ENCODE measurements around the gene HAVCR1. TPM values are rescaled to one million over a fixed set of nuclear protein-coding genes. Genes with fewer than 3 reads are reported as not detected.

HAVCR1 gene
- total RNA-seq, 3 donors from 2014 or later (not counting 1 experiment from before 2014, with no cell fraction given), result 7.2 to 14.6 (median 10.9) TPM

GRCh38 chr5:157066080-157066479 is 7.2 kb upstream of the HAVCR1 start:
- Mint-ChIP-seq H3K4me1 (peaks cover 8 to 14% of the 10 kb centered on the region in 2 donors), H3K9me3 (no peaks in the 10 kb centered on the region), H3K27ac (no peak overlapping the region), H3K36me3 (no peaks in the 10 kb centered on the region), H3K4me3 (no peak overlapping the region), H3K27me3 (ENCODE audit: low read depth in 2 of 2) (no peaks in the 10 kb centered on the region)
- Histone ChIP-seq H3K9me3 (ENCODE audit: control insufficient read depth, insufficient read depth, low read length) (no peaks in the 10 kb centered on the region), H3K4me1 (ENCODE audit: control insufficient read depth, insufficient read depth, low read length) (no peaks in the 10 kb centered on the region), H3K27ac (ENCODE audit: low read length) (no peak overlapping the region), H3K36me3 (ENCODE audit: control insufficient read depth, insufficient read depth, low read length) (no peaks in the 10 kb centered on the region), H3K4me3 (ENCODE audit: low read length) (no peak overlapping the region), H3K27me3 (ENCODE audit: control insufficient read depth, insufficient read depth, low read length) (no peaks in the 10 kb centered on the region)
- WGBS (ENCODE audit: insufficient coverage), result 97% methylated on average over 2 of the region's 2 CpGs
- DNase-seq (no peak), ATAC-seq (no peak)
- TF ChIP-seq, protein P1, sequence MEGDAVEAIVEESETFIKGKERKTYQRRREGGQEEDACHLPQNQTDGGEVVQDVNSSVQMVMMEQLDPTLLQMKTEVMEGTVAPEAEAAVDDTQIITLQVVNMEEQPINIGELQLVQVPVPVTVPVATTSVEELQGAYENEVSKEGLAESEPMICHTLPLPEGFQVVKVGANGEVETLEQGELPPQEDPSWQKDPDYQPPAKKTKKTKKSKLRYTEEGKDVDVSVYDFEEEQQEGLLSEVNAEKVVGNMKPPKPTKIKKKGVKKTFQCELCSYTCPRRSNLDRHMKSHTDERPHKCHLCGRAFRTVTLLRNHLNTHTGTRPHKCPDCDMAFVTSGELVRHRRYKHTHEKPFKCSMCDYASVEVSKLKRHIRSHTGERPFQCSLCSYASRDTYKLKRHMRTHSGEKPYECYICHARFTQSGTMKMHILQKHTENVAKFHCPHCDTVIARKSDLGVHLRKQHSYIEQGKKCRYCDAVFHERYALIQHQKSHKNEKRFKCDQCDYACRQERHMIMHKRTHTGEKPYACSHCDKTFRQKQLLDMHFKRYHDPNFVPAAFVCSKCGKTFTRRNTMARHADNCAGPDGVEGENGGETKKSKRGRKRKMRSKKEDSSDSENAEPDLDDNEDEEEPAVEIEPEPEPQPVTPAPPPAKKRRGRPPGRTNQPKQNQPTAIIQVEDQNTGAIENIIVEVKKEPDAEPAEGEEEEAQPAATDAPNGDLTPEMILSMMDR (IDR thresholded peaks at IDR 0.05), result no peak
- intact Hi-C loops (cut with micrococcal nuclease), result no loop called here

DNA sequence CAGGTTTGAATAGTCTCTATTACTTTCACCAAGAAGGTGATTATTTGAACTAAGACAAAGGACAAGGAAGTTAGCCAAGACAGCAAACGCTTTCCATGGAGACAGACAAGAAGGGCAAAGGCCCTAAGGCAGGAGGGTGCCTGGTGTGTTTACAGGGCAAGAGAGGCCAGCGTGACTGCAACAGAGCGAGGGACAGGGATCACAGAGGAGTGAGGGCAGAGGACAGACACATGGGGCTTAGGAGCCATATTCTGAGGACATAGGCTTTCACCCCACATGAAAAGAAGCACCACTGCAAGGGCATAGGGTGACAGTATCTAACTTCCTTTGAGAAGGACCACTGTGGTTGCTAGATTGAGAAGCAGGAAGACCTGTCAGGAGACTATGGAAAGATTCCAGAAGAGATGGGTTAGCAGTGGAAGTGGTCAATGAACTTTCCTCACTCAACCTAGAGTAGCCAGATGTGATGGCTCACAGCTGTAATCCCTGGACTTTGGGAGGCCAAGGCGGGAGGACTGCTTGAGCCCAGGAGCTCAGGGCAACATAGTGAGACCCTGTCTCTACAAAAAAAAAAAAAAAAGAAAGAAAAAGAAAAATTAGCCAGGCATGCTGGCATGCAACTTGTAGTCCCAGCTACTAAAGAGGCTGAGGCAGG is 5.0 kb upstream of the HAVCR1 start:
- no peak for ATAC-seq
- DNase-seq, result no peak
- no peak overlapping the region for H3K4me3 ChIP-seq (ENCODE audit: low read length)
- TF ChIP-seq, protein P1 (IDR thresholded peaks at IDR 0.05), result no peak
- Mint-ChIP-seq H3K4me3 (no peak overlapping the region), H3K36me3 (no peaks in the 10 kb centered on the region), H3K4me1 (peaks cover 8 to 10% of the 10 kb centered on the region in 2 donors), H3K9me3 (no peaks in the 10 kb centered on the region), H3K27ac (no peak overlapping the region), H3K27me3 (ENCODE audit: low read depth in 2 of 2) (no peaks in the 10 kb centered on the region)
- no peaks in the 10 kb centered on the region for H3K36me3 ChIP-seq (ENCODE audit: control insufficient read depth, insufficient read depth, low read length)
- intact Hi-C loops (cut with micrococcal nuclease), result no loop called here
- H3K27me3 ChIP-seq (ENCODE audit: control insufficient read depth, insufficient read depth, low read length), result no peaks in the 10 kb centered on the region
- H3K27ac ChIP-seq (ENCODE audit: low read length), result no peak overlapping the region
- 99% methylated on average over 4 of the region's 4 CpGs for WGBS (ENCODE audit: insufficient coverage)
- H3K9me3 ChIP-seq (ENCODE audit: control insufficient read depth, insufficient read depth, low read length), result no peaks in the 10 kb centered on the region
- H3K4me1 ChIP-seq (ENCODE audit: control insufficient read depth, insufficient read depth, low read length), result no peaks in the 10 kb centered on the region

DNA sequence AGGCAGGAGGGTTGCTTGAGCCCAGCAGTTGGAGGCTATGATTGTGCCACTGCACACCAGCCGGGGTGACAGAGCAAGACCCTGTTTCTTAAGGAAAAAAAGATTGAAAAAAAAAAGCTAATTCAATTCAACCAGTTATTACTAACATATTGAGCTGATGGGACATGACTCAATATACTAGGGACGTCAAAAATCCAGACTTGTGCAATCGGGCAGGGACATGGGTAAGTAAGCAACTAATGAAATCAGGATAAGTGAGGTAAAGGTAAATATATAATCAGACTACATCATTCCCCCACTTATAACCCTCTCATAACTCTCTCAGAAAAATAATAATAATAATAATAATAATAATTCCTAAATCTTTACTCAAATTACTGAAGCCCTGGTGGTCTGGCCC is 975 bp upstream of the HAVCR1 start:
- H3K4me3 Mint-ChIP-seq, result no peak overlapping the region
- no peaks in the 10 kb centered on the region for H3K36me3 Mint-ChIP-seq
- H3K4me1 Mint-ChIP-seq, result peaks cover 8 to 15% of the 10 kb centered on the region in 2 donors
- intact Hi-C loops (cut with micrococcal nuclease), result no loop called here
- TF ChIP-seq, protein P1 (IDR thresholded peaks at IDR 0.05), result no peak
- no peaks in the 10 kb centered on the region for H3K27me3 ChIP-seq (ENCODE audit: control insufficient read depth, insufficient read depth, low read length)
- no peaks in the 10 kb centered on the region for H3K36me3 ChIP-seq (ENCODE audit: control insufficient read depth, insufficient read depth, low read length)
- no peaks in the 10 kb centered on the region for H3K27me3 Mint-ChIP-seq (ENCODE audit: low read depth in 2 of 2)
- WGBS (ENCODE audit: insufficient coverage), result 71% methylated on average over 1 of the region's 3 CpGs
- H3K9me3 Mint-ChIP-seq, result no peaks in the 10 kb centered on the region
- H3K9me3 ChIP-seq (ENCODE audit: control insufficient read depth, insufficient read depth, low read length), result no peaks in the 10 kb centered on the region
- no peak for ATAC-seq
- DNase-seq, result no peak
- H3K27ac Mint-ChIP-seq, result no peak overlapping the region
- H3K4me1 ChIP-seq (ENCODE audit: control insufficient read depth, insufficient read depth, low read length), result no peaks in the 10 kb centered on the region
- no peak overlapping the region for H3K27ac ChIP-seq (ENCODE audit: low read length)
- no peak overlapping the region for H3K4me3 ChIP-seq (ENCODE audit: low read length)
